Measurements from ENCODE around the gene HID1.
"Not testable (repeated sequence)": the region's sequence is repeated elsewhere in the genome, so short reads cannot be mapped to it uniquely, and the experiment has no call there.

HID1 gene

DNA sequence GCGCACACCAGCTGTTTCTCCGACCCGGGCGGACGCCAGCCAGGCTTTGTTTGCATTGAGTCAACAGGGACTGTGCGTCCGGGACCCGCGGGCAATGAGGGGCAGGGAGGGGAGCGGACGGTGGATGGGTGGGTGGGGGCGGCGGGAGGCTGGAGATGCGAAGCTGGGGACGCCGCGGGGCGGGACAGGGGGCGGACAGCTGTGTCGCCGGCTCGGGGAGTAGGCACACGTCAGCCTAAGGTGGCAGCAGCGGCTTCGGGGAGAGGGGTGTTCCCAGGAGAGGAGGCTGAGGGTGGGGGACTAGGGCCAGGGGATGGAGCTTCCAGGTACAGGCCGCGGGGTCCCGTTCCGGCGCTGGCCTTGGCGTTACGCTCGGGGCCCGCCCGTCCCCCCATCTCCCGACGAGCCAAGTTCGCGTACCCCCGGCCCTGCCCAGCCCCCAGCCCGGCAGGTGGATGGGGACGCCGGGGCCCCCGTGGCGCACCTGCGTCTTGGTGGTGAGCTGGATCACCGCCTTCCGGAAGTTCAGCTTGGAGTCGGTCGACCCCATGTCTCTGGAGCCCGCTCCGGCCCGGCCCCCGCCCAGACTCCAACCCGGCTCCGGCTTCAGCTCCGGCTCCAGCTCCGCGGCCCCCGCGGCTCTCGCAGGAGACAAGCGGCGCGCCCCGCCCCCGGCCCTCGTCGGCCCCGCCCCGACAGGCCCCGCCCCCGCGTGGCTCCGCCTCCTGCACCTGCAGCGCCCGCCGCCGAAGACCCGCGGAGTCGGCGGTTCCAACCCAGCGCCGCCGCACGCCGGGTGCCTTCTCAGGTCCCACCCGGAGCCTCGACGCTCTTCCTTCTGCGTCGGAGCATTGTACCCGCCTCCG lies at the start of gene HID1:
HID1 (minus strand) TSS at position 653 of the 866 bp plus-strand sequence; CDS start at position 550, 103 bp downstream.
- H3K4me3 ChIP-seq (ENCODE audit: low read length), result peak within 1 kb of the TSS; percentile 33; the same call in 1 of the 2 replicates
- TF ChIP-seq ZNF274 (IDR thresholded peaks at IDR 0.05; ENCODE audit: low read depth, low read length), result no peak

DNA sequence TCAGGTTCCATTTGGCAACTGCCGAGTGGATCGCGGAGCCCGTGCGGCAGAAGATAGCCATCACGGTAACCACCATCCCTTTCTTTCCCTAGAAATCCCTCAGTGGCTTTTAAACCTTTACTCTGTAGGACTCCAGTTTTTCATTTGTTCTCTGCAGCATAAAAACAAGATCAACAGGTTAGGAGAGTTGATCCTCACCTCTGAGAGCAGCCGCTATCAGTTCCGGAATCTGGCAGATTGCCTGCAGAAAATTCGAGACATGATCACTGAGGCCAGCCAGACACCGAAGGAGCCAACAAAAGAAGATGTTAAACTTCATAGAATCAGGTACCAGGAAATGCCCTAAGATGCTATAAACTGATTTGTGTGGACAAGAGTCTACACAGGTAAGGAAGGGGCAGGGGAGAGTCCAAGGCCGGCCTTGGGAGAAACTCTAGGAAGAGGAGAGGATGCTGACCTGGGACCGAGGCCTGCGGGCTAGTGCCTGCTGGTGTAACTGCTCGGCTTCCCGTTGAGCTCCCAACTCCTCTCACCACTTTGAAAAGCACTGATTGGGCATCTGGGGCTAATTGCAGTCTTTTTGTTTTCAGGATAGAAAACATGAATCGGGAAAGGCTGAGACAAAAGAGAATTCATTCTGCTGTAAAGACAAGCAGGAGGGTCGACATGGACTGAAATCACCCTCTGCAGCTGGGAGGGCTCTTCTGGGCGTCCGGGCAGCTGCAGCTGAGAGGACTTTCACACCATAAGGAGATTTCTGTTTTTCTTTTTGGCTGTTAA lies 48.0 kb upstream of the HID1 start:
- no peak for TF ChIP-seq ZNF274 (IDR thresholded peaks at IDR 0.05; ENCODE audit: low read depth, low read length)
- H3K4me3 ChIP-seq (ENCODE audit: low read length), result no peak overlapping the region

DNA sequence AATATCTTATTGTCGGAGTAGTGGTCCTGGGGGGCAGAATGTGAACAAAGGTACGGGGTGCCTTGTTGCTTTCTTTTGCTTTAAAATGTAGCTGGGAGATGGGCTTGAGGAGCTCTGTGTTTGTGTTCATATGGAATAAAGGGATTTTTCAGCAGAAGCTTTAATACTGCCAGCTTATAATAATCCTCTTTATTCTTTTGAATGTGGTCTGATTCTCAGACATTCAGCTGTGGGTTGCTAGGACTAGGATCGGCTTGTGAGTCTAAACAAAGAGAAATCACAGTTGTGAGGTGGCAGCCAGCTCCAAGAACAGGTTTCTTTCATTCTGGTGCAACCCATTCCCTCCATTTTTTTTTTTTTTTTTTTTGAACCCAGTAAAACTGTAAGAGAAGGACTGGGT lies 47.2 kb upstream of the HID1 start:
- no peak for TF ChIP-seq ZNF274 (IDR thresholded peaks at IDR 0.05; ENCODE audit: low read depth, low read length)
- H3K4me3 ChIP-seq (ENCODE audit: low read length), result no peak overlapping the region

DNA sequence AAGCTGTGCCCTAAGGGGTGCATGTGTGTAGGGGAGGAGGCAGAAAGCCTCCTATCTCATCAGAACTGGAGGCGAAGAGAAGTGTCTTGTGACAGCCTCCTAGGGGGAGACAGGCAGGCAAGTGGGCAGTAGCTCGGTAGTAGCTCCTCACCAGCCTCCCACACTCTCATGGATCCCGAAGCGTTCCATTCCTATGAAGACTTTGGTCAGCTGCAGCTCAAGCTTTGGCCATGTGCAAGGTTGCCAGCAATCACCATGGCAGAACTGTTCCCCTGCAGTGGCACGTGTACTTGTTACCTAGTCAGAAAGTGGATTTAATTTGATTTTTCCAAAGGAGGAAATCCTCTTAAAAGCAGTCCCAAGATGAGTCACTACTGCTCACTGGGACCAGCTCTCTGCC lies 46.6 kb upstream of the HID1 start:
- no peak overlapping the region for H3K4me3 ChIP-seq (ENCODE audit: low read length)

GRCh38 chr17:75013092-75013559 lies 40.6 kb upstream of the HID1 start:
- no peak for TF ChIP-seq ZNF274 (IDR thresholded peaks at IDR 0.05; ENCODE audit: low read depth, low read length)
- peak overlapping the region; percentile 99 for H3K4me3 ChIP-seq (ENCODE audit: low read length)

More for the DNA sequence above, 46.6 kb upstream of the HID1 start:
- no peak for TF ChIP-seq ZNF274 (IDR thresholded peaks at IDR 0.05; ENCODE audit: low read depth, low read length)

DNA sequence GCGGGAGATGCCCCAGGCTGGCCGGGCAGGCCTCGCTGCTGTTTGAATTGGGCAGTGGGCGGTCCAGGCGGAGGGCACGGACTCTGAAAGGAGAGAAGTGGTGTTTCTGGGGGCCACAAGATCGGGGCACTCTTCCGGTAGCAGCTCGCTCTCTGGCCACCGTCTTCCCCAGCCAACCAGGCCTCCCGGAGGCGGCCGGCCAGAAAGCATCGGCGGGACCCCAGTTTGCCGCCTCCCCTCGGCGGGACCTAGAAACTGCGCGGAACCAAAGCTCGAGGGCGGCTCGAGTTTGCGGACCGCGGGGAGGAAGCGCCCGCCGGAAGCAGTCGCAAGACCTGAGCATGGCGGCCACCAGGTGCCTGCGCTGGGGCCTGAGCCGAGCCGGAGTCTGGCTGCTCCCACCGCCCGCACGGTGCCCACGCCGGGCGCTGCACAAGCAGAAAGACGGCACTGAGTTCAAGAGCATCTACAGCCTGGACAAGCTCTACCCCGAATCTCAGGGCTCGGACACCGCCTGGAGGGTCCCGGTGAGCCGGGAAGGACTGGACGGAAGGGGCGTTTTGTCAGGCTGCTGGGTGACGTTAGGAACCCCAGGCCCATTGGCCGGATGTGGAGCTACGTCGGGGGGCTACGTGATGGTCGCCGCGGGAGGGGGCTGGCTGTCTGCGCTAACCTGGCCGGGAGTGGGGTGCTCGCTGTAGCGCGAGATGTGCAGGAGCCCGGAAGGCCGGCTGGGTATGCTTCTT lies 40.0 kb upstream of the HID1 start, which contains the start of gene MRPL58:
MRPL58 (plus strand) TSS at position 325 of the 746 bp plus-strand sequence; CDS start at position 342, 17 bp downstream.
- no peak for TF ChIP-seq ZNF274 (IDR thresholded peaks at IDR 0.05; ENCODE audit: low read depth, low read length)
- peak within 1 kb of the TSS; percentile 99 for H3K4me3 ChIP-seq (ENCODE audit: low read length)

DNA sequence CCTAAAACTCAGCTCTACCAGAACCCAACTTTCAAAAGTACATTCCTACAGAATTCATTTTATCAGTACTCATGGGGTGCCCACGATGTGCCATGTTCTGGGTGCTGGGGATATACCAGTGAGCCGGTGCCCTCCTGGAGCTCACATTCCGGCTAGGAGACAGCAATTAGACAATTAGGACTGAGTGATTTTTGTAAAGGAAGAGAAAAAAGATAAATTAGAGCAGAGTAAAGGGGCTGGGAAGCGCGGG lies 39.5 kb upstream of the HID1 start:
- peak overlapping the region; percentile 99; the same call in 1 of the 2 replicates for H3K4me3 ChIP-seq (ENCODE audit: low read length)
- no peak for TF ChIP-seq ZNF274 (IDR thresholded peaks at IDR 0.05; ENCODE audit: low read depth, low read length)

- H3K4me3 ChIP-seq (ENCODE audit: low read length), result peak overlapping the region; percentile 99; the same call in 1 of the 2 replicates
- no peak for TF ChIP-seq ZNF274 (IDR thresholded peaks at IDR 0.05; ENCODE audit: low read depth, low read length)
Measured at GRCh38 chr17:75011401-75012095, 39.0 kb upstream of the HID1 start.

GRCh38 chr17:75010683-75011400 lies 38.3 kb upstream of the HID1 start:
- TF ChIP-seq ZNF274 (IDR thresholded peaks at IDR 0.05; ENCODE audit: low read depth, low read length), result no peak

GRCh38 chr17:75009139-75009724 lies 36.7 kb upstream of the HID1 start:
- no peak for TF ChIP-seq ZNF274 (IDR thresholded peaks at IDR 0.05; ENCODE audit: low read depth, low read length)

More at GRCh38 chr17:75010683-75011400, 38.3 kb upstream of the HID1 start:
- no peak overlapping the region for H3K4me3 ChIP-seq (ENCODE audit: low read length)

GRCh38 chr17:75008373-75008772 lies 35.8 kb upstream of the HID1 start:
- no peak overlapping the region for H3K4me3 ChIP-seq (ENCODE audit: low read length)
- no peak for TF ChIP-seq ZNF274 (IDR thresholded peaks at IDR 0.05; ENCODE audit: low read depth, low read length)

More at GRCh38 chr17:75009139-75009724, 36.7 kb upstream of the HID1 start:
- H3K4me3 ChIP-seq (ENCODE audit: low read length), result no peak overlapping the region

GRCh38 chr17:75006653-75007052 lies 34.1 kb upstream of the HID1 start:
- H3K4me3 ChIP-seq (ENCODE audit: low read length), result no peak overlapping the region
- no peak for TF ChIP-seq ZNF274 (IDR thresholded peaks at IDR 0.05; ENCODE audit: low read depth, low read length)

DNA sequence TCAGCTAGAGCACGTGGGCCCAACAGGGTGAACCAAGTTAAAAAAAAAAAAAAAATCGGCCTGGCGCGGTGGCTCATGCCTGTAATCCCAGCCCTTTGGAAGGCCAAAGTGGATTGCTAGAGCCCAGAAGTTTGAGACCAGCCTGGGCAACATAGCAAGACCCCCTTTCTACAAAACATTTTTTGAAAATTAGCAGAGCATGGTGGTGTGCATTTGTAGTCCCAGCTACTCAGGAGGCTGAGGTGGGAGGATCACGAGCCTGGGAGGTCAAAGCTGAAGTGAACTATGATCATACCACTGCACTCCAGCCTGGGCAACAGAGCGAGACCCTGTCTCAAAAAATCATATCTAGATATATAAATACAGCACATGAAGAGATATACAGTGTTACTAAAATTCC lies 33.5 kb upstream of the HID1 start:
- not testable (repeated sequence) for H3K4me3 ChIP-seq (ENCODE audit: low read length)
